Stomach smooth muscle (tissue), 2 donors: ENCODE measurements around the gene REV3L.

Experiments used
- H3K27ac ChIP-seq: one replicate; pipeline ENCODE4 v1.7.0; 2013; ENCODE audit warnings: mild to moderate bottlenecking, low read length, inconsistent platforms
- H3K27me3 ChIP-seq, 2 donors: one replicate each; pipeline ENCODE4 v1.7.0; 2013; ENCODE audit warnings: low read length in 2 of 2; ENCODE audit not compliant: insufficient read depth in 2 of 2, control insufficient read depth in 1 of 2
- H3K36me3 ChIP-seq, 2 donors: one replicate each; pipeline ENCODE4 v1.7.0; 2013; ENCODE audit warnings: low read length in 2 of 2; ENCODE audit not compliant: control insufficient read depth in 2 of 2, insufficient read depth in 2 of 2
- H3K4me1 ChIP-seq: one replicate; pipeline ENCODE4 v1.7.0; 2013; ENCODE audit warnings: low read length; ENCODE audit not compliant: control insufficient read depth, insufficient read depth
- H3K4me3 ChIP-seq, 2 donors: one replicate each; pipeline ENCODE4 v1.7.0; 2013; ENCODE audit warnings: low read length in 2 of 2
- H3K9ac ChIP-seq, 2 donors: one replicate each; pipeline ENCODE4 v1.7.0; 2013; ENCODE audit warnings: low read length in 2 of 2, mild to moderate bottlenecking in 1 of 2
- H3K9me3 ChIP-seq, 2 donors: one replicate each; pipeline ENCODE4 v1.7.0; 2013; ENCODE audit warnings: low read length in 2 of 2; ENCODE audit not compliant: control insufficient read depth in 2 of 2
- donor health status: healthy.
- donor health status: Pancreatic carcinoma.

REV3L gene

DNA sequence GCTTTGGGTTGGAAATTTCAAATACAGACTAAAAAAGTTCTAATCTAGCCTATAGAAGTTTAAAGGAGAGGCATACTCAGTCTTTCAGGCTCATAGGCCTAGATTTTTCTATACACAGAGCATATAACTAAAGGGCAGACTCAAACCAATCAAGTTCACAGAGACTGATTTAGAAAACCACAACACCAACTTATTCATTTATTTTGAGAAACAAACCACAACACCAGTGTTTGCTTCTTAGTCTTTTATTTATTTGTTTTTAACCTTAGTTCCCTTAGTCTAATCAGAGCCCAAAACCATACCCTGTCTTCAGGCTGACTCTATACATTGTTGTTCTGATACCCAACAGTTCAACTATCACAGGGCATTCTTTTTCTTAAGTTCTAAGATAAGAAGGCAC is 103.7 kb downstream of the REV3L start:
- Histone ChIP-seq H3K27ac (no peak overlapping the region), H3K4me1 (peaks cover 8% of the 10 kb centered on the region), H3K9ac (no peak overlapping the region), H3K4me3 (no peak overlapping the region), H3K36me3 (peaks cover 12 to 25% of the 10 kb centered on the region in 2 donors), H3K9me3 (no peaks in the 10 kb centered on the region), H3K27me3 (no peaks in the 10 kb centered on the region)

DNA sequence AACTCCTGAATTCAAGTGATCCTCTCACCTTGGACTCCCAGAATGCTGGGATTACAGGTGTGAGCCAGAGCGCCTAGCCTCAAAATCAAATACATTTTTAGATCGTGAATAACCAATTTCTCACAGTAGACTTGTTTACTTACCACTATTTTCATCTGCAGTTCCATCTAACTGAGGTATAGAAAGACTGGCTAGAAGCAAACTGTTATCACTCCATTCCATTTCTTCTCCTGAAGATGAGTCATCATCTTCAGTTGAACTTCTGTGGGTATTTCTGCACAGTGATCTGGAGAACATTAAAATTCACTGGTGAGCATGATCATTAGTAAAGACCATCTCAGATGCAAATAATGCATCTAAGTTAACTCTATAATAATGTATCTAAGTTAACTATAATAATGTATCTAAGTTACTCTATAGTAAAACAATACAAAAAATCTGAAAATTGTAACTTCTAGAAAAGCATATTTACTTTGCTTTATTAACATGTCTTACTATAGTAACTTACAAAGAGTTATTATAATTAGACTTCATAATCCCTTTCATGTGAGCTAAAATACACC is 105.4 kb downstream of the REV3L start:
- Histone ChIP-seq H3K27me3 (no peaks in the 10 kb centered on the region), H3K4me3 (no peak overlapping the region), H3K9me3 (no peaks in the 10 kb centered on the region), H3K4me1 (peaks cover 4% of the 10 kb centered on the region), H3K27ac (no peak overlapping the region), H3K36me3 (peaks cover 14 to 35% of the 10 kb centered on the region in 2 donors), H3K9ac (no peak overlapping the region)

DNA sequence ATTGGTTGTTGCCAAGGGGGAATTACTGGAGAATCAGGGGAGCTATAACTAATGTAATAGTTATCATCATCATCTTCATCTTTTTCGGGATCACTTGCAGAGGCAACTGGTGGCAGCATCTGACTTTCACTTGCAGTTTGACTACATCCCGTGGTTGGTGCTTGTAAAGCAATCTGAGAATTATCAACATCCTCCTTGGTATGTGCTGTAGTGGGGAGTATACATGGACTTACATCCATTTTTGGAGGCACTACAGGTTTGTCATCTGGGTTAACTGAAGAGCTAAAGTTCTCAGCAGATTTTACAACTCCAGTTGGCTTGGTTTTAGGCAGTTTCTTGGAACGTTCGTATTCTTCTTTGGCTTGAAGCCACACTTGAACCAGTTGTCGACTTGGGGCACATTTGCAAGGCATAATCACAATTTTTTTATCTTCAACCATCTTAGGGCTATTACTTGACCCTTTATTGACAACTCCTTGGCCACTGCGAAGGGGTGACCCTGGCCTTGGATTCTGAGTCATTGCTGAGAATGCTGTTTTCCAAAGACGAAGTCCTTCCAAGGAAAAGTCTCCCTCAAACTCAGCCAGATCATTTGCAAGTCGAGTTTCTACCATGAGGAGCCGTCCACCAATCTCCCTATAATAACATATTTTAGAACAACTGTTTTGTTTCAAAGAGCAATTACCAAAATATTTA is 115.5 kb downstream of the REV3L start:
- Histone ChIP-seq H3K27ac (no peak overlapping the region), H3K4me3 (no peak overlapping the region), H3K9me3 (no peaks in the 10 kb centered on the region), H3K27me3 (no peaks in the 10 kb centered on the region), H3K36me3 (peaks cover 0 to 12% of the 10 kb centered on the region in 2 donors), H3K4me1 (peaks cover 5% of the 10 kb centered on the region), H3K9ac (no peak overlapping the region)

DNA sequence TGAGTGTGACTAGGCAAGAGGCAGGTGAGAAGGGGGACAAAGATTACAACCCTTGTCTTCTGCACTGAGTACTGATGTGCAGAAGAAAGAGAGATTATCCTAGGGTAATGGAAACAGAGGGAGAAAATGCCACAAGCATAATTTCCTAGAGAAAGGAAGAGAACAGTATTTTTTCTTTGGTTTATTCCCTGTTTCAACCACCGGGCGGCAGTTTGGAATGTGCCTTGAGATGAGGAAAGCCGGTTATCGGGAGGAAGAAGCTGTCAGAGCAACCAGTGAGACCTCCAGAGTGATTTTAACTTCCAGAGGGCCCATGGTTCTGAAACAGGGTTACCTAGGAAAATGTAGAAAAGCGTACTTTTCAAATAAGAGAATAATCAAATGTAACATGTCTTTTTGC is 121.4 kb downstream of the REV3L start:
- H3K4me3 ChIP-seq, result no peak overlapping the region
- no peak overlapping the region for H3K27ac ChIP-seq
- H3K9ac ChIP-seq, result no peak overlapping the region
- H3K27me3 ChIP-seq, result no peaks in the 10 kb centered on the region
- peaks cover 11 to 13% of the 10 kb centered on the region in 2 donors for H3K36me3 ChIP-seq
- no peaks in the 10 kb centered on the region for H3K9me3 ChIP-seq
- no peaks in the 10 kb centered on the region for H3K4me1 ChIP-seq

DNA sequence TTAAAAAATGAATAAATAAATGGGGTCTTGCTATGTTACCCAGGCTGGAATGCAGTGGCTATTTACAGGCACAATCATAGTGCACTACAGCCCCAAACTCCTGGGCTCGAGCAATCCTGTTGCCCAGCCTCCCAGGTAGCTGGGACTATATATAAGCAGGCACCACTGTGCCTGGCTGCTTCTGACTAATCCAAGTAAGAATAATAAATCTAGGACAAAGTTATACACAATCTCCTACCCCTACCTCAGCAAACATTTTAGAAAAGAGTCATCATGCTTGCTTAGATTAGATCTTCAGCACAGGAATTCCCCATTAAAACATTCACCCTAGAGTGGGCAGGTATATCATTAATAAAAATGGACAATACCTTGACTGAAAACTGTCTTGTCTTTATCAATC is 124.6 kb downstream of the REV3L start:
- Histone ChIP-seq H3K27me3 (no peaks in the 10 kb centered on the region), H3K27ac (no peak overlapping the region), H3K4me3 (no peak overlapping the region), H3K9ac (no peak overlapping the region), H3K9me3 (no peaks in the 10 kb centered on the region), H3K4me1 (peaks cover 2% of the 10 kb centered on the region), H3K36me3 (peaks cover 17 to 31% of the 10 kb centered on the region in 2 donors)

DNA sequence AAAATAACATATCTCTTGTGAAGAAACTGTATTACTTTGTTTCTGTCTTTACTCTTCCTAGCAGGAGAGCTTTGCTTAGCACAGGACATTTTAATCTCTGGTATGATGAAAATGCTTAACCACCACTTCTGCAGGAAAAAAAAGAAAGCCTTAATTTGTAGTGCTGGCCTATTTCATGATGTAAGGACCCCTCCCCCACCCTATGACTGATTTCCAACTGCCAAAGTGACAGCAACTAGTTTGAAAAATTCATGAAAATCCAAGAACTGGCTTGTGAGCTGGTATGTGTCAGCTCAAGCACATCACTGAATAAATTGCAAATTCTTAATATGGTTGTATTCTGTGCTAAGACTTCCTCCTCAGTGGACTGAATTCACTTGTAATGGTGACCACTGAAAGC is 125.3 kb downstream of the REV3L start:
- Histone ChIP-seq H3K4me3 (no peak overlapping the region), H3K9me3 (no peaks in the 10 kb centered on the region), H3K4me1 (peaks cover 2% of the 10 kb centered on the region), H3K36me3 (peaks cover 19 to 24% of the 10 kb centered on the region in 2 donors), H3K27me3 (no peaks in the 10 kb centered on the region), H3K27ac (no peak overlapping the region), H3K9ac (no peak overlapping the region)

DNA sequence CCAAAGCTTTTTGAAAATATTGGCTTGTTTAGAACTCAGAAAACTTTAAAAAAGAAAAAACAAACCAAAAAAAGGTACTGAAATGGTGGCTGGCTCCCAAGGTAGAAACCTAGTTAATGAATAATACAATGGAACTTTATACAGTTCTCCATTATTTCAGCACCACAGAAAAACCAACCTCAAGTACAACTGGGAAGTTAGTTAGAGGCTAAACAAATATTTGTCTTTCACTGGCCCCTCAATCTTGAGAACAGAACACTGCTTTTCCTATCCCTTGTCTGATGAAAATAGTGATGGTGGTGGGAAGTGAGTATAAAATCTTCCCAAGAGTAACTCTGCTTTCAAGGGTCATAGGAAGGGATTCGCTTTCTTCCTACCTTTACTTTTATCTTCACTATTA is 126.5 kb downstream of the REV3L start:
- Histone ChIP-seq H3K9ac (no peak overlapping the region), H3K27ac (no peak overlapping the region), H3K9me3 (no peaks in the 10 kb centered on the region), H3K4me1 (peaks cover 2% of the 10 kb centered on the region), H3K36me3 (peaks cover 19 to 24% of the 10 kb centered on the region in 2 donors), H3K4me3 (no peak overlapping the region), H3K27me3 (no peaks in the 10 kb centered on the region)

DNA sequence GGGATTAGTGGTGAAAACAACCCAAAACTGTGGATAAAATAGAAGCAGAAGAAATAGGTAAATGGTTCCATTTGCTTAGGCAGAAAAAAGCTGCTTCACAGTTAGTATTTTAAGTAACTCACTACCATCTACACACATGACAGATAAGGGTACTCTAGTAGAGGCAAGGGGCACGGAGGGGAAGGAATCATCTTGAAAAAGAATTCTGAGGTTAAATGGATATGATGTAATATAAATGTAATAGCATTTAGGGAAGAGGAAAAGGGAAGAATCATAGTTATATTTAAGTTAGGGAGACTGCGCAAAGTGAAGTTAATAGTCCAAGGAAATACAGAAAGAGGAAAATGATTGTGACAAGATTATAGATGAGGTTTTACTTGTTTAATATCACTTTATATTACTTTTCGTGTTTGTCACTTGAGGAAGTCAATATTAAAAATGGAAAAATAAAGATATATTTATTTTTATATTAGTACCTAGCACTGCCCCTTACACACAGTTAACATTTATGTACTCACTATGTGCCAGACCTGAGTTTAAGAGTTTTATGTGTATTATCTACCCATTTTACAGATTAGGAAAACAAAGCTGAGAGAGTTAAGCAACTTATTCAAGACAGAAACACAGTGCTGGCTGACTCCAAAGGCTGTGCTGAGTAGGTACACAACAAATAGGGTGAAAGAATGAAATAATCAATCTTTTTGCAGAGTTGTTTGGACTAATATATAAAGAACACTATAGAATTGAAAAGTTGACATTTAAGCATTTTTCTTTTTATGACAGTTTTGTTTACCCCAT is 128.1 kb downstream of the REV3L start:
- Histone ChIP-seq H3K27me3 (no peaks in the 10 kb centered on the region), H3K36me3 (peaks cover 21 to 32% of the 10 kb centered on the region in 2 donors), H3K4me3 (no peak overlapping the region), H3K4me1 (peaks cover 2% of the 10 kb centered on the region), H3K9me3 (no peaks in the 10 kb centered on the region), H3K9ac (no peak overlapping the region), H3K27ac (no peak overlapping the region)

DNA sequence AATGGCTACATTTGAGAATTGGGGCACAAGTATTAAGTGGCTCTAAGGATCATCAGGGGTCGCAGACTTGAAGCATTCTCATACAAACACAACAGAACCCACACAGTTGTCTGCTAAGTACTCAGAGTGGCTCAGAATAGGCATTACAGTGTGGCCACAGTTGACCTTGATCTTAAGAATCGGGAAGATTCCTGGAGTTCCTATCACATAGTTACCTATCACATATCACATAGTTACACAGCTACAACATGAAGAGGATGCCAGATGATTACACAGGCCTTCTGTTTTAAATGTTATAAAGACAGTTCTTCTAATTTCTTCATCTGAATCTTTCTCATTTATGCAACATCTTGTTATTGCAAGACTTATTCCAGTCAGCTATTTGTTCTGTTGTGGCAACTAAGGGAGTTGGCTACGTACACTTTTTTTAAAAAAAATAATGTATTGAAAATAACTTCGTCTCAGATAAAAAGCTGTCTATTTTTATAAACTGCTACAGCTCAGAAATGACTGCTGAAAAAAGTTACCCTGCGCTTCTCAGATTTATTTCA is 129.0 kb downstream of the REV3L start:
- Histone ChIP-seq H3K9me3 (no peaks in the 10 kb centered on the region), H3K27me3 (no peaks in the 10 kb centered on the region), H3K4me1 (peaks cover 2% of the 10 kb centered on the region), H3K27ac (no peak overlapping the region), H3K4me3 (no peak overlapping the region), H3K9ac (no peak overlapping the region), H3K36me3 (peaks cover 21 to 38% of the 10 kb centered on the region in 2 donors)

DNA sequence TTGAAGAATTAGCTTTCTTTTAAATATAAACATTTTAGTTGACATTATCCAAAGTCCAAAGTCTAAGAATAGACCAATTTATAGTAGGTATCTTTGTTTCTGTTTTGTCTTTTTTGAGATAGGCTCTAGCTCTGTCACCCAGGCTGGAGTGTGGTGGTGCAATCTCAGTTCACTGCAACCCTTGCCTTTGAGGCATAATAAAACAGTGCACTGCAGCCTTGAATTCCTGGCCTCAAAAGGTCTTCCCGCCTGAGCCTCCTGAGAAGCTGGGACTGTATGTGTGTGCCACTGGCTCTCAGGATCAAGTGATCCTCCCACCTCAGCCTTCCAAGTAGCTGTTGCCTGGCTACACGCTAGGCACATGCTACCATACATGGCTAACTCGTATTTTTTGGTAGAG is 135.4 kb downstream of the REV3L start:
- no peak overlapping the region for H3K9ac ChIP-seq
- H3K4me3 ChIP-seq, result no peak overlapping the region
- no peaks in the 10 kb centered on the region for H3K9me3 ChIP-seq
- peaks cover 3% of the 10 kb centered on the region for H3K4me1 ChIP-seq
- H3K27ac ChIP-seq, result no peak overlapping the region
- H3K36me3 ChIP-seq, result peaks cover 7 to 36% of the 10 kb centered on the region in 2 donors
- H3K27me3 ChIP-seq, result no peaks in the 10 kb centered on the region
